Measurements from ENCODE around the gene SMARCC2. TPM values are rescaled to one million over a fixed set of nuclear protein-coding genes. Genes with fewer than 3 reads are reported as not detected.

Gene SMARCC2
- total RNA-seq, 1 donor from 2014 or later: 207 TPM

DNA sequence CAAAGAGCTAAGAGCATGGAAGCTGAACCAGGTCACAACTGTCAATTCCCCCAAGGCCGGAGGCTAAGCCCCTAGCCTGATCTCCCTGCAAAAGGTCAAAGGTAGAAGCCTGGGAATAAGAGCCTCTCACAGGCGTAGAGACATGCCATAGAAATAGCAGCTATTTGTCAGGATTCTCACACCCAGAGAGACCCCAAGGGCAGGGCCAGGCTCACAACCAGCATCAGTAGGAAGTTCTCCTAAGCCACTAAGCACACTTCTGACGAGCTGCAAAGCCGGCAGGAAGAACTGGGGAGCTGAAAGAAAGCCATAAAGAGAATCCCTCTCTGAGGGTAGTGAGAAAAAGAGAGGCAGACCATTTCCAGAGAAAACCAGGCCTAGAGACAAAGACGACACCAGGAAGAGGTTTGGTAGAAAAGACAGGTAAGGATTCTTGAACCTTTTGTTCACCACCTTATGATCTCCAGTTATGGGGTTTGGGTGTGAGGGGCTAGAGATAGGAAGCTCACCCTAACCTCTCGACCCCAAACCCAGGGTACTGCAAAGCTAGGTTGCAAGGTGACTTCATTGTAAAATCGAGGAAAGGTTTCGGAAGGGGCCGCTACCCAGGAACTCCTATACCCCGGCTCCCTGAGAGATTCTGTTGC is 1.0 kb downstream of the SMARCC2 start:
- Mint-ChIP-seq H3K27ac (peak overlapping the region; percentile 96), H3K27me3 (no peaks in the 10 kb centered on the region), H3K9me3 (ENCODE audit: low read depth) (no peaks in the 10 kb centered on the region), H3K36me3 (ENCODE audit: insufficient read depth) (peaks cover 9% of the 10 kb centered on the region), H3K4me1 (ENCODE audit: low read depth) (peaks cover 17% of the 10 kb centered on the region), H3K4me3 (ENCODE audit: low read depth) (peak overlapping the region; percentile 83)
- TF ChIP-seq, protein P1, sequence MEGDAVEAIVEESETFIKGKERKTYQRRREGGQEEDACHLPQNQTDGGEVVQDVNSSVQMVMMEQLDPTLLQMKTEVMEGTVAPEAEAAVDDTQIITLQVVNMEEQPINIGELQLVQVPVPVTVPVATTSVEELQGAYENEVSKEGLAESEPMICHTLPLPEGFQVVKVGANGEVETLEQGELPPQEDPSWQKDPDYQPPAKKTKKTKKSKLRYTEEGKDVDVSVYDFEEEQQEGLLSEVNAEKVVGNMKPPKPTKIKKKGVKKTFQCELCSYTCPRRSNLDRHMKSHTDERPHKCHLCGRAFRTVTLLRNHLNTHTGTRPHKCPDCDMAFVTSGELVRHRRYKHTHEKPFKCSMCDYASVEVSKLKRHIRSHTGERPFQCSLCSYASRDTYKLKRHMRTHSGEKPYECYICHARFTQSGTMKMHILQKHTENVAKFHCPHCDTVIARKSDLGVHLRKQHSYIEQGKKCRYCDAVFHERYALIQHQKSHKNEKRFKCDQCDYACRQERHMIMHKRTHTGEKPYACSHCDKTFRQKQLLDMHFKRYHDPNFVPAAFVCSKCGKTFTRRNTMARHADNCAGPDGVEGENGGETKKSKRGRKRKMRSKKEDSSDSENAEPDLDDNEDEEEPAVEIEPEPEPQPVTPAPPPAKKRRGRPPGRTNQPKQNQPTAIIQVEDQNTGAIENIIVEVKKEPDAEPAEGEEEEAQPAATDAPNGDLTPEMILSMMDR (IDR thresholded peaks at IDR 0.05; ENCODE audit: unreplicated experiment): no peak
- no peak for DNase-seq (ENCODE audit: low spot score, unreplicated experiment)

DNA sequence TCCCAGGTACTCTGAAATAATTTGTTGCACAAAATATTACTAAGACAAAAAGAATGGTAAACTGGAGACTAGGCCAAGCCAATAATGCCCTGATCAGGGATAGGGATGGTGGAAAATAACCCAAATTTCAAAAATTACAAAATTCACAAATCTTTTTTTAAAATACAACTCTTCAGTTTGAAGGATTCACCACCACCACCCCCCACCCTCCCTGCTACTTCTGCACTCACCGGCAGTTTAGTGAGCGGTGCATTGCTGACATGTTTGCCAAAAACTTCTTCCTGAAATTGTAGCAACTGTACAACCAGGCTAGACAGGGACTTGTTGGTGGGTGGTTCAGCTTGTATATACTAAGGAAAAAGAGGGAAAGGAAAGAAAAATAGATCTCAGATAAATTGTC is 2.3 kb downstream of the SMARCC2 start:
- Mint-ChIP-seq H3K27me3 (no peaks in the 10 kb centered on the region), H3K4me1 (ENCODE audit: low read depth) (peaks cover 14% of the 10 kb centered on the region), H3K36me3 (ENCODE audit: insufficient read depth) (peaks cover 8% of the 10 kb centered on the region), H3K9me3 (ENCODE audit: low read depth) (no peaks in the 10 kb centered on the region), H3K4me3 (ENCODE audit: low read depth) (no peak overlapping the region), H3K27ac (no peak overlapping the region)
- DNase-seq (ENCODE audit: low spot score, unreplicated experiment): no peak
- TF ChIP-seq, protein P1 (IDR thresholded peaks at IDR 0.05; ENCODE audit: unreplicated experiment): no peak

DNA sequence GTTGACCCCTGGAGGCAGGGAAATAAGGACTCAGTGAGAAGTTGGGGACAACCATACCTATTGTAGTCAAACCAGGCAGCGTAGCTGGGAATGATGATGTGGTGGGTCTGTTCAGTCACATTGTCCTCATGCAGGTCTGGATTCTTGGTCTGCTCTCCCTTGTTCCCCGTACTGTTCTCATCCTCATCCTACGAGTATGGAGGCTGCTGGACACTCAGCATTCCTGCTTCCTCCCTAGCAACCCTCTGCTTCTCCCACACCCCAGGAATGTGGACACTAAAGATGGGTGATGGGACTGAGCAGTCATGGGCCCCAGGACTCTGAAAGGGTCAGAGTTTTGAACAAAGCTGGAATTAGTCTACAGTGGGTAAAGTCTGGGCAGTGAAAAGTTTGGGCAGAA is 10.9 kb downstream of the SMARCC2 start:
- TF ChIP-seq, protein P1 (IDR thresholded peaks at IDR 0.05; ENCODE audit: unreplicated experiment): no peak
- Mint-ChIP-seq H3K27ac (no peak overlapping the region), H3K9me3 (ENCODE audit: low read depth) (no peaks in the 10 kb centered on the region), H3K4me3 (ENCODE audit: low read depth) (no peak overlapping the region), H3K4me1 (ENCODE audit: low read depth) (no peaks in the 10 kb centered on the region), H3K27me3 (no peaks in the 10 kb centered on the region), H3K36me3 (ENCODE audit: insufficient read depth) (peaks cover 43% of the 10 kb centered on the region)
- DNase-seq (ENCODE audit: low spot score, unreplicated experiment): no peak

DNA sequence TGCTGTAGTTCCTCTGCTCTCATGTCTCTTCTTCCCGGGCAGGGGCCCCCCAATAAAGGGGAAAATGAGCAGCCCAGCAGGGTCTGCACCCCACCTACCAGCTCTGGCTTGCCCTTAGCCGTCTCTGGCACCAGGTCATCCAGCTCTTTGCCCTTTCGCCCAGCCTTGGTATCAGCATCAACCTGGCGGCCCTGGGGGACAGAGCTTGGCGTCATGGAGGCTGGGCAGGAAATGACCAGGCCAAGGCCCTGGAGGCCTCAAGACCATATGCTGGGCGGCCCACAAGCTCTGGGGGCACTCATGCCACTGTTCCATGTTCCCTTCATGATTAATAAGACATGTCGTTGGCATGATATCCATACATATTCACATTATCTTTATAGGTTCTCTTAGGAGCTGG is 16.4 kb downstream of the SMARCC2 start:
- Mint-ChIP-seq H3K27ac (no peak overlapping the region), H3K9me3 (ENCODE audit: low read depth) (no peaks in the 10 kb centered on the region), H3K27me3 (no peaks in the 10 kb centered on the region), H3K4me1 (ENCODE audit: low read depth) (no peaks in the 10 kb centered on the region), H3K4me3 (ENCODE audit: low read depth) (no peak overlapping the region), H3K36me3 (ENCODE audit: insufficient read depth) (peaks cover 40% of the 10 kb centered on the region)
- no peak for DNase-seq (ENCODE audit: low spot score, unreplicated experiment)
- TF ChIP-seq, protein P1 (IDR thresholded peaks at IDR 0.05; ENCODE audit: unreplicated experiment): no peak

DNA sequence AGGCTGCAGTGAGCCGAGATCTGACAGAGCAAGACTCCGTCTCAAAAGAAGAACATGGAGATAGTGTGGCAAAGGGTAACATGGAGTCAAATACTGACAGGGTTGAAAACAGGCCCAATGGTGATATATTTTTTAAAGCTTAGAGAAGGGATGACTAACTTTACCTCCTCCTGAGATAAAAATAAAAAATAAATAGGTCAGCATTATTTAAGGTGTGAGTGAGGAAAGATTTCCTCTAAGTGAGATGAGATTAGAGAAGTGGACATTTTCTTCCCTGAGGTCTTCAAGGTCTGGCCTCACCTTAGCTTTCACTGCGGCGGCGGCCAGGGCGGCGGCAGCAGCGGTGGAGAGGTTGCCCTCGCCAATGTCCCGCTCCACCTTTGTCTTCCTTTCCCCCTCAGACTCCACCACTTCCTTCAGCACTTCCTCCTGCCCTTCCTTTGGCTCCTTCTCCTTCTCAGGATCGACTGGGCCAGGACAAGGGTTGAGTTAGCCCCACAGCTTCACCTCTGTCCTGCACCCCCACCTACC is 20.0 kb downstream of the SMARCC2 start:
- TF ChIP-seq, protein P1 (IDR thresholded peaks at IDR 0.05; ENCODE audit: unreplicated experiment): no peak

More for the DNA sequence above, 20.0 kb downstream of the SMARCC2 start:
- no peak for DNase-seq (ENCODE audit: low spot score, unreplicated experiment)
- no peak overlapping the region for H3K27ac Mint-ChIP-seq
- H3K4me1 Mint-ChIP-seq (ENCODE audit: low read depth): no peaks in the 10 kb centered on the region
- H3K27me3 Mint-ChIP-seq: no peaks in the 10 kb centered on the region
- H3K36me3 Mint-ChIP-seq (ENCODE audit: insufficient read depth): peaks cover 40% of the 10 kb centered on the region
- no peak overlapping the region for H3K4me3 Mint-ChIP-seq (ENCODE audit: low read depth)
- no peaks in the 10 kb centered on the region for H3K9me3 Mint-ChIP-seq (ENCODE audit: low read depth)
